Measurements from ENCODE around the gene MYO9A. TPM values are rescaled to one million over a fixed set of nuclear protein-coding genes. Genes with fewer than 3 reads are reported as not detected.

The MYO9A gene
- total RNA-seq, 1 donor from 2014 or later = 38.5 TPM

DNA sequence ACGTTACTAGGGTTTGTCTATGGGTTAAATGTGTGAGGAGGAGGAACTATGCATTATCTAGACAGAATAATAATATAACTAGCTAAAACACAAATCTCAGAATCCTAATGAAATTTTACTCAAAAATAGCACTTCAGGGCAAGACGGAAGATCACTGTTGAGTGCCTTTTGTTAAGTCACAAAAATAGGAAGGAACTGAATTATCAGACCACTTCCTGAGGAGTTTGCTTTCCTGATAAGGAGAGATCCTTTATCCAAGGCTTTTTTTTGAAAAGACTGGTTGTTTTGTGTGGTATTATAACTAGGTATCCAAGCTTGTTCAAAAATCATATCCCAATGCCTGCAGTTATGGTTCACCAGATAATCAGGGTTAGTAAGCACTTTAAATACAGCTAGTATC, 273.0 kb downstream of the MYO9A start:
- Mint-ChIP-seq H3K36me3 (peaks cover 18% of the 10 kb centered on the region), H3K27ac (no peak overlapping the region), H3K27me3 (ENCODE audit: insufficient read depth, low read depth) (peaks cover 2% of the 10 kb centered on the region), H3K4me1 (no peaks in the 10 kb centered on the region), H3K9me3 (no peaks in the 10 kb centered on the region), H3K4me3 (no peak overlapping the region)
- Histone ChIP-seq H3K27ac (no peak overlapping the region), H3F3A (ENCODE audit: low read depth) (no peaks in the 10 kb centered on the region), H3K27me3 (no peaks in the 10 kb centered on the region), H3K9ac (no peak overlapping the region), H3K4me2 (no peak overlapping the region), H3K36me3 (peaks cover 12% of the 10 kb centered on the region), H3K4me1 (no peaks in the 10 kb centered on the region), H2AFZ (replicated peaks) (no peak overlapping the region), H3K9me3 (ENCODE audit: low read depth) (no peaks in the 10 kb centered on the region), H4K20me1 (ENCODE audit: low read depth) (no peaks in the 10 kb centered on the region), H3K4me3 (no peak overlapping the region), H3K79me2 (ENCODE audit: low read depth) (no peaks in the 10 kb centered on the region)
- TF ChIP-seq EZH2phosphoT487 (IDR thresholded peaks at IDR 0.05) = no peak
- TF ChIP-seq EZH2 (IDR thresholded peaks at IDR 0.05) = no peak
- no peak for TF ChIP-seq CTCF (IDR thresholded peaks at IDR 0.05)
- DNase-seq (ENCODE audit: low spot score) = no peak

- no peaks in the 10 kb centered on the region for H3F3A ChIP-seq (ENCODE audit: low read depth)
- TF ChIP-seq EZH2 (IDR thresholded peaks at IDR 0.05) = no peak
- no peak for TF ChIP-seq EZH2phosphoT487 (IDR thresholded peaks at IDR 0.05)
- no peak for TF ChIP-seq CTCF (IDR thresholded peaks at IDR 0.05)
- no peak for DNase-seq (ENCODE audit: low spot score)
- no peaks in the 10 kb centered on the region for H3K79me2 ChIP-seq (ENCODE audit: low read depth)
- H3K4me3 Mint-ChIP-seq = no peak overlapping the region
- H3K4me1 ChIP-seq = no peaks in the 10 kb centered on the region
- peaks cover 2% of the 10 kb centered on the region for H3K36me3 Mint-ChIP-seq
- H2AFZ ChIP-seq (replicated peaks) = no peak overlapping the region
- no peaks in the 10 kb centered on the region for H3K9me3 Mint-ChIP-seq
- H3K27me3 Mint-ChIP-seq (ENCODE audit: insufficient read depth, low read depth) = peaks cover 2% of the 10 kb centered on the region
- H3K4me2 ChIP-seq = no peak overlapping the region
- H3K4me3 ChIP-seq = no peak overlapping the region
- no peaks in the 10 kb centered on the region for H4K20me1 ChIP-seq (ENCODE audit: low read depth)
- H3K9me3 ChIP-seq (ENCODE audit: low read depth) = no peaks in the 10 kb centered on the region
- no peak overlapping the region for H3K27ac ChIP-seq
- peaks cover 8% of the 10 kb centered on the region for H3K36me3 ChIP-seq
- H3K27me3 ChIP-seq = no peaks in the 10 kb centered on the region
- no peak overlapping the region for H3K27ac Mint-ChIP-seq
- no peaks in the 10 kb centered on the region for H3K4me1 Mint-ChIP-seq
- H3K9ac ChIP-seq = no peak overlapping the region
Observed at GRCh38 chr15:71841563-71841962, 276.4 kb downstream of the MYO9A start.

GRCh38 chr15:71830981-71831380, 287.0 kb downstream of the MYO9A start:
- H3K9me3 Mint-ChIP-seq = no peaks in the 10 kb centered on the region

More at GRCh38 chr15:71830981-71831380, 287.0 kb downstream of the MYO9A start:
- Histone ChIP-seq H3K79me2 (ENCODE audit: low read depth) (no peaks in the 10 kb centered on the region), H3K4me3 (no peak overlapping the region), H3K27ac (no peak overlapping the region), H3K4me2 (no peak overlapping the region), H4K20me1 (ENCODE audit: low read depth) (no peaks in the 10 kb centered on the region), H3K27me3 (no peaks in the 10 kb centered on the region), H3F3A (ENCODE audit: low read depth) (no peaks in the 10 kb centered on the region), H2AFZ (replicated peaks) (no peak overlapping the region), H3K36me3 (no peaks in the 10 kb centered on the region), H3K9ac (no peak overlapping the region), H3K4me1 (peaks cover 9% of the 10 kb centered on the region), H3K9me3 (ENCODE audit: low read depth) (no peaks in the 10 kb centered on the region)
- Mint-ChIP-seq H3K27me3 (ENCODE audit: insufficient read depth, low read depth) (no peaks in the 10 kb centered on the region), H3K27ac (no peak overlapping the region), H3K4me3 (no peak overlapping the region), H3K36me3 (peaks cover 22% of the 10 kb centered on the region), H3K4me1 (no peaks in the 10 kb centered on the region)
- TF ChIP-seq CTCF (IDR thresholded peaks at IDR 0.05) = no peak
- no peak for TF ChIP-seq EZH2phosphoT487 (IDR thresholded peaks at IDR 0.05)
- TF ChIP-seq EZH2 (IDR thresholded peaks at IDR 0.05) = no peak
- no peak for DNase-seq (ENCODE audit: low spot score)

Data from neural progenitor cell (in vitro differentiated cells).